Skin epidermis (tissue), 12 donors: ENCODE results near the gene TBC1D30.
"Not testable (repeated sequence)": the region's sequence is repeated elsewhere in the genome, so short reads cannot be mapped to it uniquely, and the experiment has no call there.

Source experiments
- H3K27ac ChIP-seq, 21 experiments: fragments of 200-600 bp; sonication (generic) in 11 of 21; one replicate each; pipeline ENCODE4 v1.5.0; 2020; ENCODE audit warnings: mild to moderate bottlenecking in 3 of 21, inconsistent platforms in 2 of 21, moderate library complexity in 2 of 21
- H3K4me3 ChIP-seq, 7 experiments: fragments of 200-600 bp; sonication (generic) in 2 of 7; one replicate each; pipeline ENCODE4 v1.5.0; 2020; ENCODE audit warnings: inconsistent platforms in 2 of 7, mild to moderate bottlenecking in 2 of 7, moderate library complexity in 1 of 7

The TBC1D30 gene

GRCh38 chr12:64824500-64825142 lies at the start of gene TBC1D30:
TBC1D30 (plus strand) TSS chr12:64824647; CDS start chr12:64824880, 233 bp downstream.
- Histone ChIP-seq H3K4me3 (peak within 1 kb of the TSS; percentile 3 to 31 (median 19)), H3K27ac (no peak within 1 kb of the TSS)

GRCh38 chr12:64775147-64775736 lies 49.2 kb upstream of the TBC1D30 start:
- H3K4me3 ChIP-seq, H3K27ac ChIP-seq: not testable (repeated sequence)

- H3K27ac ChIP-seq, result no peak overlapping the region
- no peak overlapping the region for H3K4me3 ChIP-seq
These were observed 45.0 kb upstream of the TBC1D30 start for GRCh38 chr12:64779354-64779974.

- peak overlapping the region; percentile 30 to 60 (median 52) for H3K4me3 ChIP-seq
- H3K27ac ChIP-seq, result peak overlapping the region in 7 of 21 experiments; percentile 34 to 76 (median 49)
These were observed 44.3 kb upstream of the TBC1D30 start for GRCh38 chr12:64780132-64780530.

- peak overlapping the region in 8 of 21 experiments; percentile 34 to 76 (median 47) for H3K27ac ChIP-seq
These were observed 43.7 kb upstream of the TBC1D30 start for GRCh38 chr12:64780531-64781279.

GRCh38 chr12:64781280-64782190 lies 42.9 kb upstream of the TBC1D30 start:
- H3K27ac ChIP-seq, result peak overlapping the region in 6 of 21 experiments; percentile 17 to 76 (median 47)
- peak overlapping the region; percentile 30 to 60 (median 52) for H3K4me3 ChIP-seq

More at GRCh38 chr12:64780531-64781279, 43.7 kb upstream of the TBC1D30 start:
- peak overlapping the region; percentile 30 to 60 (median 52) for H3K4me3 ChIP-seq

- Histone ChIP-seq H3K4me3 (peak overlapping the region in 4 of 7 experiments; percentile 42 to 60 (median 54)), H3K27ac (peak overlapping the region in 4 of 21 experiments; percentile 17 to 76 (median 42))
These were observed 42.1 kb upstream of the TBC1D30 start for GRCh38 chr12:64782191-64782876.

GRCh38 chr12:64785838-64786237 lies 38.6 kb upstream of the TBC1D30 start:
- Histone ChIP-seq H3K4me3 (no peak overlapping the region), H3K27ac (no peak overlapping the region)

GRCh38 chr12:64790166-64790565 lies 34.3 kb upstream of the TBC1D30 start:
- no peak overlapping the region for H3K4me3 ChIP-seq
- H3K27ac ChIP-seq, result no peak overlapping the region

GRCh38 chr12:64791036-64791435 lies 33.4 kb upstream of the TBC1D30 start:
- H3K4me3 ChIP-seq, result no peak overlapping the region
- H3K27ac ChIP-seq, result no peak overlapping the region

- Histone ChIP-seq H3K4me3 (no peak overlapping the region), H3K27ac (no peak overlapping the region)
These were observed 32.3 kb upstream of the TBC1D30 start for GRCh38 chr12:64792128-64792527.

- no peak overlapping the region for H3K27ac ChIP-seq
- no peak overlapping the region for H3K4me3 ChIP-seq
These were observed 30.8 kb upstream of the TBC1D30 start for GRCh38 chr12:64793610-64794009.

- H3K27ac ChIP-seq, result no peak overlapping the region
- H3K4me3 ChIP-seq, result no peak overlapping the region
These were observed 30.1 kb upstream of the TBC1D30 start for GRCh38 chr12:64794305-64794704.

GRCh38 chr12:64796205-64796845 lies 28.1 kb upstream of the TBC1D30 start:
- Histone ChIP-seq H3K27ac (no peak overlapping the region), H3K4me3 (no peak overlapping the region)

- Histone ChIP-seq H3K27ac (no peak overlapping the region), H3K4me3 (no peak overlapping the region)
These were observed 27.3 kb upstream of the TBC1D30 start for GRCh38 chr12:64797156-64797555.

- Histone ChIP-seq H3K27ac (no peak overlapping the region), H3K4me3 (no peak overlapping the region)
These were observed 26.3 kb upstream of the TBC1D30 start for GRCh38 chr12:64798165-64798564.

GRCh38 chr12:64800640-64801039 lies 23.8 kb upstream of the TBC1D30 start:
- Histone ChIP-seq H3K27ac (no peak overlapping the region), H3K4me3 (no peak overlapping the region)

- H3K4me3 ChIP-seq, result no peak overlapping the region
- H3K27ac ChIP-seq, result no peak overlapping the region
These were observed 23.1 kb upstream of the TBC1D30 start for GRCh38 chr12:64801381-64801780.
